ENCODE measurements around the gene NT5DC4.

NT5DC4 gene

GRCh38 chr2:112720785-112721184 is at the start of gene NT5DC4:
TSS of gene NT5DC4 (plus strand) at chr2:112721020. CDS start at chr2:112721080, 60 bp downstream.
- no peak within 1 kb of the TSS for H3K4me3 ChIP-seq (ENCODE audit: control insufficient read depth, low read depth, low read length)
- TF ChIP-seq, protein P1, sequence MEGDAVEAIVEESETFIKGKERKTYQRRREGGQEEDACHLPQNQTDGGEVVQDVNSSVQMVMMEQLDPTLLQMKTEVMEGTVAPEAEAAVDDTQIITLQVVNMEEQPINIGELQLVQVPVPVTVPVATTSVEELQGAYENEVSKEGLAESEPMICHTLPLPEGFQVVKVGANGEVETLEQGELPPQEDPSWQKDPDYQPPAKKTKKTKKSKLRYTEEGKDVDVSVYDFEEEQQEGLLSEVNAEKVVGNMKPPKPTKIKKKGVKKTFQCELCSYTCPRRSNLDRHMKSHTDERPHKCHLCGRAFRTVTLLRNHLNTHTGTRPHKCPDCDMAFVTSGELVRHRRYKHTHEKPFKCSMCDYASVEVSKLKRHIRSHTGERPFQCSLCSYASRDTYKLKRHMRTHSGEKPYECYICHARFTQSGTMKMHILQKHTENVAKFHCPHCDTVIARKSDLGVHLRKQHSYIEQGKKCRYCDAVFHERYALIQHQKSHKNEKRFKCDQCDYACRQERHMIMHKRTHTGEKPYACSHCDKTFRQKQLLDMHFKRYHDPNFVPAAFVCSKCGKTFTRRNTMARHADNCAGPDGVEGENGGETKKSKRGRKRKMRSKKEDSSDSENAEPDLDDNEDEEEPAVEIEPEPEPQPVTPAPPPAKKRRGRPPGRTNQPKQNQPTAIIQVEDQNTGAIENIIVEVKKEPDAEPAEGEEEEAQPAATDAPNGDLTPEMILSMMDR (IDR thresholded peaks at IDR 0.05; ENCODE audit: control insufficient read depth, insufficient read depth, low read depth, low read length, missing control alignments) = no peak
- no peak for DNase-seq (ENCODE audit: low read depth)

GRCh38 chr2:112671801-112672200 is 49.0 kb upstream of the NT5DC4 start:
- no peak overlapping the region for H3K4me3 ChIP-seq (ENCODE audit: control insufficient read depth, low read depth, low read length)
- TF ChIP-seq, protein P1 (IDR thresholded peaks at IDR 0.05; ENCODE audit: control insufficient read depth, insufficient read depth, low read depth, low read length, missing control alignments) = no peak
- DNase-seq (ENCODE audit: low read depth) = no peak

- H3K4me3 ChIP-seq (ENCODE audit: control insufficient read depth, low read depth, low read length) = no peak overlapping the region
- DNase-seq (ENCODE audit: low read depth) = no peak
- TF ChIP-seq, protein P1 (IDR thresholded peaks at IDR 0.05; ENCODE audit: control insufficient read depth, insufficient read depth, low read depth, low read length, missing control alignments) = no peak
Observed at GRCh38 chr2:112673008-112673407, 47.8 kb upstream of the NT5DC4 start.

DNA sequence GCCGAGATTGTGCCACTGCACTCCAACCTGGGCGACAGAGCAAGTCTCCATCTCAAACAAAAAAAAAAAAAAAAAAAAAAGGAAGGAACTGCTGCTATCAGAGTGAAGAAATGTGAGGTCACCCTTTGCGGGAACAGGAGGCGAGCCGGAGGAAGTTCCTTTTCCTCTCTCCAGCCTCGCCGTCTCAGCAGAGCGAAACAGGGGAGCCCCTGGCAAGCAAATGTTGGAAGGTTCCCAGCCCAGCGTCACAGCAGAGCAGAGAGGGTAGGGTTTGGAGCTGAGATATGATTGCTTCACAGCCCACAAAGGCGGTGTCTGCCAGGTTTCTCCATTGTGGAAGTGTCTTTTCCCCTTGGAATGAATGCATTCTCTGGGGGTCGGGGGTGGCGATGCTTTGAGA is 46.6 kb upstream of the NT5DC4 start:
- no peak overlapping the region for H3K4me3 ChIP-seq (ENCODE audit: control insufficient read depth, low read depth, low read length)
- TF ChIP-seq, protein P1 (IDR thresholded peaks at IDR 0.05; ENCODE audit: control insufficient read depth, insufficient read depth, low read depth, low read length, missing control alignments) = no peak
- no peak for DNase-seq (ENCODE audit: low read depth)

DNA sequence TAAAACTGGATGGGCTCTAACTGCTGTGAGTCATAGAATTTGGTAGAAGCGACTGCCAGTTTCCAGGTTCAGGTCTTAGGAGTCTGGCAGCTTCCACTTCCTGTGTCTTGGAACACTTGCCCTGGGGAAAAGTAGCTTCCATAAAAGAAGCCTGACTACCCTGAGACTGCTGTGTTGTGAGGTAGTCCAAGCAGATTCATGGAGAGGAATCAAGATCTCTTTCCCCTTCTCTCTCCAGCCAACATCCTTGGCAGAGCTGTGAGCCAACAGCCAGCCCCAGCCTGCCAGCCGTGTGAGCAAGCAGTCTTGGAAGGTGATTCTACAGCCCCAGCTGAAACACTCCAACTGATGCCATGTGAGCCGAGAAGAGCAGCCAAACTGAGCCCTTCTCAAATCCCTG is 41.3 kb upstream of the NT5DC4 start:
- no peak overlapping the region for H3K4me3 ChIP-seq (ENCODE audit: control insufficient read depth, low read depth, low read length)
- no peak for DNase-seq (ENCODE audit: low read depth)
- TF ChIP-seq, protein P1 (IDR thresholded peaks at IDR 0.05; ENCODE audit: control insufficient read depth, insufficient read depth, low read depth, low read length, missing control alignments) = no peak

DNA sequence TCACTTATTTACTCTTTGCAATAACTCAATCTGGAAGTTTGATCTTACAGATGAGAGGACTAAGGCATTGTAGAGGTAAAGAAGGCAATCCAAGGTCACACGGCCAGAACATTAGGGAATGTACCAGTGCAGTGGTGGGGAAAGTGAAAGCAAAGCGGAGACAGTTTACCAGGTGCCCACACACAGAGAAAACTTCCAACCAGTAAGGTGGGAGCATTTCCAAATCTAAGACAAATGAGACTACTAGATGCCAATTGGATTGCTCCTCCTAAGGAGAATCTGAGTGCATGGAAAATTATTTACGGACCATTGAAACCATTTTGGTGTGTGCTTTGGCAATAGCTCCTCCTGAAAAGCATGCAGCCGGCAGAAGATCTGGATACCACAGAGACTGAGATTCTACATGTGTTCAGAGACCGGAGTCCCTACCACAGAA is 40.1 kb upstream of the NT5DC4 start:
- TF ChIP-seq, protein P1 (IDR thresholded peaks at IDR 0.05; ENCODE audit: control insufficient read depth, insufficient read depth, low read depth, low read length, missing control alignments) = no peak
- DNase-seq (ENCODE audit: low read depth) = no peak
- H3K4me3 ChIP-seq (ENCODE audit: control insufficient read depth, low read depth, low read length) = no peak overlapping the region

DNA sequence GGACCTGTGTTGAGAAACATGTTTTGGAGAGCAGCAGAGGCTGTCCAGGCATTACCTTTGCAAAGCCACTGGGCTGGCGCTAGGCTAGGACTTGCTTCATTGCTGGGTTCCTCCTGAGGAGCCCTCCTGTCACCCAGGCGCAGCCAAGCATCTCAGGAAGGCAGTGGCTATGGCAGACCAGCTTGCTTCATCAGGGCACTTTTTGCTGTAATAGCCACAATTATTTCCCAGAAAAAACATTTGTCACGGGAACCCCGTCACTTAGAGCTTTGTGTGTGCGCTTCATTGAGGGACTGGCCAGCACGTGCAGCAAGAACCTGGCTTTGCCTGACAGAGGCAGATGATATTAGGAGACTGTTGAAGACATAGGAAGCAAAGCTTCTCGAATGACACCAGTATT is 38.7 kb upstream of the NT5DC4 start:
- TF ChIP-seq, protein P1 (IDR thresholded peaks at IDR 0.05; ENCODE audit: control insufficient read depth, insufficient read depth, low read depth, low read length, missing control alignments) = no peak
- no peak for DNase-seq (ENCODE audit: low read depth)
- no peak overlapping the region for H3K4me3 ChIP-seq (ENCODE audit: control insufficient read depth, low read depth, low read length)

All from AG09309 (cell line).